Ascending aorta (tissue), 2 donors: Measurements from ENCODE around the gene SAMSN1. TPM values are rescaled to one million over a fixed set of nuclear protein-coding genes. Genes with fewer than 3 reads are reported as not detected.
"Not testable (repeated sequence)": the region's sequence is repeated elsewhere in the genome, so short reads cannot be mapped to it uniquely, and the experiment has no call there.

Source experiments
- DNase-seq, 2 donors: peaks; one replicate each; pipeline ENCODE4 v3.0.0-alpha.2; 2019; ENCODE audit warnings: low spot score in 2 of 2
- H3K27ac ChIP-seq, 2 donors: fragments of 200-600 bp; sonication (generic); one replicate each; pipeline ENCODE4 v1.5.1; 2016 to 2017; ENCODE audit warnings: mild to moderate bottlenecking in 1 of 2
- H3K27me3 ChIP-seq: fragments of 200-600 bp; sonication (generic); one replicate; pipeline ENCODE4 v1.5.1; 2017
- H3K36me3 ChIP-seq, 2 donors: fragments of 200-600 bp; sonication (generic); one replicate each; pipeline ENCODE4 v1.5.1; 2016
- H3K4me1 ChIP-seq, 2 donors: fragments of 200-600 bp; sonication (generic); one replicate each; pipeline ENCODE4 v1.5.1; 2016 to 2017; ENCODE audit warnings: mild to moderate bottlenecking in 1 of 2
- H3K4me3 ChIP-seq, 2 donors: fragments of 200-600 bp; sonication (generic); one replicate each; pipeline ENCODE4 v1.5.1; 2016 to 2017; ENCODE audit warnings: mild to moderate bottlenecking in 1 of 2
- H3K9me3 ChIP-seq, 2 donors: fragments of 200-600 bp; sonication (generic); one replicate each; pipeline ENCODE4 v1.5.1; 2016
- CTCF ChIP-seq, 3 experiments: fragments of 200-600 bp in 2 of 3; fragments of 450-650 bp in 1 of 3; sonication (generic) in 2 of 3; IDR thresholded peaks; one replicate each; pipeline ENCODE4 v1.5.1; 2016 to 2019; ENCODE audit warnings: antibody characterized with exemption in 3 of 3, mild to moderate bottlenecking in 1 of 3, moderate library complexity in 1 of 3
- intact Hi-C: fragments of 100-400 bp; cut with DNase I; formaldehyde crosslinking; loops from one replicate; pipeline ENCODE4 v1.15.1; 2023
- total RNA-seq: library from RNA; depleted of rRNA; stranded (reverse); fragments of >200 nt; gene quantifications from one replicate; pipeline ENCODE4 v1.1.0, GENCODE V29; 2016

Gene SAMSN1
- total RNA-seq, 1 donor from 2014 or later = 6.1 TPM

DNA sequence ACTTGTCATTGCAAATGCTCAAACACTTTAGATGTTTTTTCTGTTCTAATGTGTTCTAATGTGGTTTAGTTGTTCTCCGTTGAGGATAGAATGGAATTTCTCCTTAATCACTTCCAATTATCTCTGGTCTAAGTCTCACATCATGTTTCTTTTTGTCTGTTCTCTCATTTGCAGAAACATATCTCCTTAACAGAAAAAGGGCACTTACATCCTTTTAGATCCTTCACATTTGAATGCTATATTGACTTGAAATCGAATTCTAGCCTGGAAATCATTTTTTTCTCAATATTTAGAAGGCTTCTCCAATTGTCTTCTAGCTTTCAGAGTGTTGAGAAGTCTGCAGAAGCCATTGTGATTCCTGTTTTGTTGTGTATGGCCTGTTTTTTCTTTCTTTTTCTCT, 7.3 kb upstream of the SAMSN1 start:
- no peaks in the 10 kb centered on the region for H3K9me3 ChIP-seq
- H3K4me3 ChIP-seq = no peak overlapping the region
- H3K27ac ChIP-seq = no peak overlapping the region
- DNase-seq = no peak
- H3K27me3 ChIP-seq = no peaks in the 10 kb centered on the region
- intact Hi-C loops = no loop called here
- no peaks in the 10 kb centered on the region for H3K4me1 ChIP-seq
- no peak for TF ChIP-seq CTCF (IDR thresholded peaks at IDR 0.05)
- no peaks in the 10 kb centered on the region for H3K36me3 ChIP-seq

- no peak for TF ChIP-seq CTCF (IDR thresholded peaks at IDR 0.05)
- no peak overlapping the region for H3K27ac ChIP-seq
- no peaks in the 10 kb centered on the region for H3K9me3 ChIP-seq
- intact Hi-C loops = no loop called here
- no peak overlapping the region for H3K4me3 ChIP-seq
- no peaks in the 10 kb centered on the region for H3K27me3 ChIP-seq
- no peaks in the 10 kb centered on the region for H3K4me1 ChIP-seq
- H3K36me3 ChIP-seq = no peaks in the 10 kb centered on the region
- DNase-seq = no peak
These were observed 5.6 kb upstream of the SAMSN1 start for GRCh38 chr21:14551741-14552140.

GRCh38 chr21:14550135-14550534, 4.0 kb upstream of the SAMSN1 start:
- no peak for TF ChIP-seq CTCF (IDR thresholded peaks at IDR 0.05)
- Histone ChIP-seq H3K36me3 (no peaks in the 10 kb centered on the region), H3K4me1 (no peaks in the 10 kb centered on the region), H3K27me3 (no peaks in the 10 kb centered on the region), H3K4me3 (no peak overlapping the region), H3K27ac (no peak overlapping the region), H3K9me3 (no peaks in the 10 kb centered on the region)
- intact Hi-C loops = no loop called here
- DNase-seq = no peak

DNA sequence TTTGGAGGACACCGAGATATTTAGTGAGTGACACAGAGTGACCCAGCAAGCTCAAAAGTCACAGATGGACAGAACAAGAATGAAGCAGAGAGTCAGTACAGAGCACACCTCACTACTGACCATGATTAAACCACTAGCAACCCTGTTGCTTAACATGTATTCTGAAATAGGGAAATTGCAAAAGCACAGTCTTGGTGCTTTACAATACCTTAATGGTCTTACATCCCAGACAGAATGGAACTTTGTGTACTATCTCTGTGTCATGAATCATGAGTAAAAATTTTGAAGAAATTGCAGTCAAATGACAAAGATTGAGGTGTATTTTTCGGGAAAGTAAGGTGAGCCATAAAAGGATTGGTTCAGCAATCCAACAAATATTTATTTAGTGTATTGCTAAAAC, 2.7 kb upstream of the SAMSN1 start:
- Histone ChIP-seq H3K4me3 (no peak overlapping the region), H3K4me1 (no peaks in the 10 kb centered on the region), H3K36me3 (no peaks in the 10 kb centered on the region), H3K27ac (no peak overlapping the region), H3K27me3 (no peaks in the 10 kb centered on the region), H3K9me3 (no peaks in the 10 kb centered on the region)
- no peak for TF ChIP-seq CTCF (IDR thresholded peaks at IDR 0.05)
- DNase-seq = no peak
- intact Hi-C loops = no loop called here

GRCh38 chr21:14547834-14548513, 1.9 kb upstream of the SAMSN1 start:
- DNase-seq = no peak
- no peak overlapping the region for H3K4me3 ChIP-seq
- intact Hi-C loops = no loop called here
- no peaks in the 10 kb centered on the region for H3K36me3 ChIP-seq
- H3K9me3 ChIP-seq = no peaks in the 10 kb centered on the region
- no peaks in the 10 kb centered on the region for H3K4me1 ChIP-seq
- no peaks in the 10 kb centered on the region for H3K27me3 ChIP-seq
- TF ChIP-seq CTCF (IDR thresholded peaks at IDR 0.05) = no peak
- H3K27ac ChIP-seq = no peak overlapping the region

- H3K4me1 ChIP-seq, H3K4me3 ChIP-seq, H3K27me3 ChIP-seq, DNase-seq, intact Hi-C loops, H3K27ac ChIP-seq, H3K36me3 ChIP-seq, H3K9me3 ChIP-seq: not testable (repeated sequence)
These were observed 604 bp upstream of the SAMSN1 start for GRCh38 chr21:14546719-14547118.
